GM20000 (cell line): ENCODE data around the gene BTD.

Source experiments
- DNase-seq: peaks from one replicate; pipeline ENCODE4 v3.0.0; 2012; ENCODE audit warnings: low spot score
- CTCF ChIP-seq: IDR thresholded peaks from 2 replicates; pipeline ENCODE4 v1.5.1; 2012; ENCODE audit warnings: mild to moderate bottlenecking, control low read depth; ENCODE audit errors: extremely low read depth, missing control alignments

Gene BTD

DNA sequence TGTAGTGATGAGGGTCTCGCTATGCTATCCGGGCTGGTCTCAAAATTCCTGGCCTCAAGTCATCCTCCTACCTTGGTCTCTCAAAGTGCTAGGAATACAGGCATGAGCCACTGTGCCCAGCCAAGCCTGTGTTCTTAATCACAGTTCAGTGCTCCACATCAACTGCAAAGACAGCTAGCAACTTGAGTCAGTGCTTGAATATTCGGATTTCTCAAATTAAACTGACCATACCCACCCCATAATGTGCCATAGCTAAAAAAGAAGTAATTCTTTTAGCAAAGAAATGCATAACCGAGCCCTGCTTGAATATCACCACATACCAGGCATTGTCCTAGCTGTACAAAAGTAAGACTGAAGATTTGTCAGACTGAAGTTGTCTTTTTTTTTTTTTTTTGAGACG is 89.2 kb downstream of the BTD start:
- no peak for DNase-seq
- TF ChIP-seq CTCF, result no peak

GRCh38 chr3:15693355-15693754 is 91.8 kb downstream of the BTD start:
- DNase-seq, result no peak
- TF ChIP-seq CTCF, result no peak

DNA sequence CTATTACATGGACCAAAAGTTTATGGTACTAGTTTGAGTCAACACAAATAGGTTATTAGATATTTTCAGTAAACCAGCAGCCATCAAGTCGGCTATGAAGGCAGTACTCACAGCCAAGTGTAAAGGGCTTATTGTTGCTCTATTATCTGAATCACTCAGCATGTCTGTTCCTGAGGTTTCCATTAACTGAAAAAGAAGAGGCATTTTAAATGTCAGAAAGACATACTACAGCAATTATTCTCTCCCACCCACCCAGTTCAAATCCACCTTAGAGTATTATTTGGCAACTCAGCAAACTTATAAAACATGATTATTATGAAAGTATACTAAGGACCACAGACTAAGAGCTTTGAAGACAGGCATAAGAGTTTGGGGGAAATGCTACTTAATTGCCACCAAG is 93.1 kb downstream of the BTD start:
- no peak for TF ChIP-seq CTCF
- DNase-seq, result no peak
